GM12892 (cell line): ENCODE measurements around the gene SLC25A24.

Experiments
- POLR2A ChIP-seq: IDR thresholded peaks from 2 replicates; pipeline ENCODE4 v1.6.1; 2011; ENCODE audit warnings: low read depth, low read length, control low read depth
- POLR2AphosphoS5 ChIP-seq: IDR thresholded peaks from 2 replicates; pipeline ENCODE4 v1.6.1; 2011; ENCODE audit warnings: low read depth, low read length, control low read depth

GRCh38 chr1:108124622-108125311 lies 75.4 kb downstream of the SLC25A24 start:
- no peak for TF ChIP-seq POLR2AphosphoS5
- TF ChIP-seq POLR2A = no peak
